HL-60 (cell line): ENCODE measurements around the gene UBE2R2.
"Not testable (repeated sequence)": the region's sequence is repeated elsewhere in the genome, so short reads cannot be mapped to it uniquely, and the experiment has no call there.

Experiments
- POLR2AphosphoS5 ChIP-seq: IDR thresholded peaks from 2 replicates; pipeline ENCODE4 v1.6.1; 2012; ENCODE audit warnings: low read depth
- SPI1 ChIP-seq: IDR thresholded peaks from 2 replicates; pipeline ENCODE4 v1.6.1; 2012; ENCODE audit warnings: low read depth, mild to moderate bottlenecking, borderline replicate concordance
- TF ChIP-seq, protein P1 (sequence below): IDR thresholded peaks from one replicate; pipeline ENCODE4 v1.5.1; 2011; ENCODE audit warnings: low read length, control low read depth, inconsistent platforms; ENCODE audit not compliant: insufficient read depth

DNA sequence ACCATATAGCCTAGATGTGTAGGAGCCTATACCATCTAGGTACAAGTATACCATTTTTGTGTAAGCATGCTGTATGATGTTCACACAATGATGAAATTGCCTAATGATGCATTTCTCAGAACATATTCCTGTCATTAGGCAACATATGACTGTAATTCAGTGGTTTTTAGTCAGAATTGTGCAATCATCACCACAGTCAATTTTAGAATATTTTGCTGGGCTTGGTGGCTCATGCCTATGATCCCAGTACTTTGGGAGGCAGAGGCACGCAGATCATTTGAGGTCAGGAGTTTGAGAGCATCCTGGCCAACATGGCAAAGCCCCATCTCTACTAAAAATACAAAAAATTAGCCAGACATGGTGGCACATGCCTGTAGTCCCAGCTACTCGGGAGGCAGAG lies 19.3 kb downstream of the UBE2R2 start:
- TF ChIP-seq, protein P1, sequence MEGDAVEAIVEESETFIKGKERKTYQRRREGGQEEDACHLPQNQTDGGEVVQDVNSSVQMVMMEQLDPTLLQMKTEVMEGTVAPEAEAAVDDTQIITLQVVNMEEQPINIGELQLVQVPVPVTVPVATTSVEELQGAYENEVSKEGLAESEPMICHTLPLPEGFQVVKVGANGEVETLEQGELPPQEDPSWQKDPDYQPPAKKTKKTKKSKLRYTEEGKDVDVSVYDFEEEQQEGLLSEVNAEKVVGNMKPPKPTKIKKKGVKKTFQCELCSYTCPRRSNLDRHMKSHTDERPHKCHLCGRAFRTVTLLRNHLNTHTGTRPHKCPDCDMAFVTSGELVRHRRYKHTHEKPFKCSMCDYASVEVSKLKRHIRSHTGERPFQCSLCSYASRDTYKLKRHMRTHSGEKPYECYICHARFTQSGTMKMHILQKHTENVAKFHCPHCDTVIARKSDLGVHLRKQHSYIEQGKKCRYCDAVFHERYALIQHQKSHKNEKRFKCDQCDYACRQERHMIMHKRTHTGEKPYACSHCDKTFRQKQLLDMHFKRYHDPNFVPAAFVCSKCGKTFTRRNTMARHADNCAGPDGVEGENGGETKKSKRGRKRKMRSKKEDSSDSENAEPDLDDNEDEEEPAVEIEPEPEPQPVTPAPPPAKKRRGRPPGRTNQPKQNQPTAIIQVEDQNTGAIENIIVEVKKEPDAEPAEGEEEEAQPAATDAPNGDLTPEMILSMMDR = not testable (repeated sequence)
- peak; percentile 60; the same call in 1 of the 2 replicates for TF ChIP-seq POLR2AphosphoS5
- TF ChIP-seq SPI1 = not testable (repeated sequence)
